ENCODE results near the gene ERCC5. TPM values are rescaled to one million over a fixed set of nuclear protein-coding genes. Genes with fewer than 3 reads are reported as not detected.

The ERCC5 gene
- total and polyA plus RNA-seq, 2 donors (not counting 1 experiment from before 2014, with no cell fraction given): 34.7 to 88.3 TPM

DNA sequence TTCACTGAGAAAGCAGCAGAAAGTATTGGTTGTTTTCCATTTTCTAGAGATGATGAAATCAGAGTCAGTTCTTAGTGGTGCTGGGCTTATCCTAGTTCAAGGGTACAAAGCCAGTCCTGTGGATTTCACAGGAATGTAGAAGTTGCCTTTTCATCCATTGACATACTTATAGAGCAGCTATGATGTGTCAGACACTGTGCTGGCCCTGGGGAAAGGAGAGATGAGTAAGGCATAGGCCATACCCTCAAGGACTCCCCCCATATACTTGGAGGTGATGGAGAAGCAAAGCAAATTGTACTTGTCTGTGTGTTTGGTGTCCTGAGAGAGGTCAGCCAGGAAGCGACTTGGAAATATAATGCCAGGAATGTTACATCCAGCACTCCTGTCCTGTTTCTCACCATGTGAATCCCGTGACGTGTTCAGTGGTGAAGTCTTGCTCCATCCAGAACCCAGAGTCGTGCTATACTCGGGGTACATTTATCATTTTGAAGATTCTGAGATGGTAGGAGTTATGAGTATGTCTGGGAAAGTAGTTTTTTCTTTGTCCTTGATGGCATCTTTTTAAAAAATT lies 22.6 kb downstream of the ERCC5 start:
- CTCF ChIA-PET: no interaction called here

More for the DNA sequence above, 22.6 kb downstream of the ERCC5 start:
- no peaks in the 10 kb centered on the region for H3K9me3 Mint-ChIP-seq (ENCODE audit: insufficient read depth)
- Histone ChIP-seq H3K36me3 (replicated peaks in 1 of 2; ENCODE audit: control extremely low read depth in 1 of 2, control insufficient read depth in 1 of 2, extremely low read depth in 1 of 2, insufficient read depth in 2 of 2, low read length in 1 of 2) (peaks cover 5 to 80% of the 10 kb centered on the region in 2 experiments), H3K9me3 (ENCODE audit: control extremely low read depth in 1 of 3, control insufficient read depth in 2 of 3, insufficient read depth in 1 of 3, low read length in 2 of 3) (no peaks in the 10 kb centered on the region), H3K79me2 (ENCODE audit: control insufficient read depth, insufficient read depth, low read length) (peaks cover 21% of the 10 kb centered on the region), H3K4me2 (replicated peaks; ENCODE audit: low read depth, low read length, poor library complexity, severe bottlenecking) (no peak overlapping the region), H3K4me1 (ENCODE audit: control insufficient read depth in 2 of 2, insufficient read depth in 2 of 2, low read length in 2 of 2) (peaks cover 0 to 4% of the 10 kb centered on the region in 2 donors), H3K27ac (ENCODE audit: low read length in 2 of 2) (no peak overlapping the region), H3K4me3 (ENCODE audit: control extremely low read depth in 1 of 5, extremely low read depth in 1 of 5, insufficient read depth in 1 of 5, low read depth in 2 of 5, low read length in 4 of 5) (no peak overlapping the region), H3K27me3 (replicated peaks in 1 of 4; ENCODE audit: control extremely low read depth in 1 of 4, control insufficient read depth in 3 of 4, insufficient read depth in 4 of 4, low read length in 3 of 4) (no peaks in the 10 kb centered on the region), H3K9ac (ENCODE audit: low read length) (no peak overlapping the region), H2AFZ (ENCODE audit: insufficient read depth, low read depth, low read length, poor library complexity, severe bottlenecking) (no peak overlapping the region), H4K20me1 (ENCODE audit: control insufficient read depth, insufficient read depth, low read length, poor library complexity, severe bottlenecking) (peaks cover 7% of the 10 kb centered on the region)
- DNase-seq (no peak), ATAC-seq (ENCODE audit: low read depth) (no peak)
- no peak overlapping the region for H3K4me3 Mint-ChIP-seq
- POLR2A ChIA-PET: no interaction called here
- WGBS (ENCODE audit: insufficient coverage): 89% methylated on average over 1 of the region's 5 CpGs
- TF ChIP-seq CTCF (IDR thresholded peaks at IDR 0.05): no peak
- TF ChIP-seq EZH2 (IDR thresholded peaks at IDR 0.05; ENCODE audit: borderline replicate concordance, insufficient read depth, low read depth, low read length, poor library complexity, severe bottlenecking): no peak
- intact Hi-C loops (cut with micrococcal nuclease): no loop called here
- no peak overlapping the region for H3K27ac Mint-ChIP-seq
- H3K4me1 Mint-ChIP-seq: peaks cover 10% of the 10 kb centered on the region
- H3K27me3 Mint-ChIP-seq: no peaks in the 10 kb centered on the region
